GM21737 (cell line): ENCODE measurements around the gene MAP2K5.
"Not testable (repeated sequence)": the region's sequence is repeated elsewhere in the genome, so short reads cannot be mapped to it uniquely, and the experiment has no call there.

ENCODE experiments used
- ATAC-seq: cut with Tn5 transposase; IDR thresholded peaks from one replicate; pipeline ENCODE4 v1.9.1; 2021; ENCODE audit warnings: mild to moderate bottlenecking, moderate library complexity; ENCODE audit not compliant: unreplicated experiment

MAP2K5 gene

DNA sequence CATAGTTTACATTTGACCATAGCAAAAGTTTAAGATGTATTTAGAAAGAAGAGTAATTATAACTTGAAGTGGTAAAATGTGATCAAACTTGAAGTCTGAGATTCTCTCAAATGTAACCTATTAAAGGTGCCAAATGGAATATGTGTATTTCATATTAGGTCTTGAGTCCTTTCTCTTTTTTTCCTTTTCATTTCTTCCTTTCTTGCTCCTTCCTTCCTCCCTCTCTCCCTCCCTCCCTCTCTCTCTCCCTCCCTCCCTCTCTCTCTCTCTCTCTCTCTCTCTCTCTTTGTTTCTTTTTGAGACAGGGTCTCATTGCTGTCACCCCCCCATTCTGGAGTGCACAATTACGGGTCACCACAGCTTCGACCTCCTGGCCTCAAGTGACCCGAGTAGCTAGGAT, 47.7 kb downstream of the MAP2K5 start:
- ATAC-seq: no peak

DNA sequence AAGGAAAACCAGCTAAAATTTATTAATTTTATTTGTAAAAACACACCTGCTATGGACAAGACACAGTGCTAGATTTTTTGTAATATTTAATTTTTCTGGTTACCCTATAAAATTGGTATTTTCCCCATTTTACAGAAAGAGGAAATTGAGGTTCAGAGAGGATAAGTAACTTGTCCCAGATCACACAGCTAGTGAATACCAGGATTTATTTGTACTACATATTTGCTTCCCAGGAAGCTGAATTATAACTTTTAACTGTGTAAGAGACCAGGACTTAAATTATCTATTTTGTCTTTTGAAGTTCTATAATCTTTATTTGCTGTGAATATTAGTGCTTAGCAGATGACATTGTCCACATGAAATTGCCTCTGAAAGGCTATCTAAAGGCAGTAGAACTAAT, 49.7 kb downstream of the MAP2K5 start:
- no peak for ATAC-seq

DNA sequence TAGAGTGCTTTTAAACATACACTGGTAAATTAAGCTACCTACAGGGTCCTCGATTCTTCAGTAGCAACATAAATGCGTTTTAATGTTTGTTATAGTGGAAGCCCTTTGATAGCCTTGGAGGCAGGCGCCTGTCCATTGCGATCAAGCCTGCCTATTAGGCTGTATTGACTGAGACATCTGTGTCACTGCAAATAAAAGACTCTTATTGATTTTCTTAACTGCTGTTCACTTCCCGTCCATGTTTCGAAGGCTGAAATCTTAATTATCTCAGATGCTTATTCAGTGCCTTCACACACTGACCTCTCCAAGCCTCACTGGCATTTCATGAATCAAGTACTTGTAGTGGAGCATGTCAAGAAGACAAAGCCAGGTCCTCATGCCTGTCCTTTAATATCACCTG, 51.1 kb downstream of the MAP2K5 start:
- ATAC-seq: no peak

DNA sequence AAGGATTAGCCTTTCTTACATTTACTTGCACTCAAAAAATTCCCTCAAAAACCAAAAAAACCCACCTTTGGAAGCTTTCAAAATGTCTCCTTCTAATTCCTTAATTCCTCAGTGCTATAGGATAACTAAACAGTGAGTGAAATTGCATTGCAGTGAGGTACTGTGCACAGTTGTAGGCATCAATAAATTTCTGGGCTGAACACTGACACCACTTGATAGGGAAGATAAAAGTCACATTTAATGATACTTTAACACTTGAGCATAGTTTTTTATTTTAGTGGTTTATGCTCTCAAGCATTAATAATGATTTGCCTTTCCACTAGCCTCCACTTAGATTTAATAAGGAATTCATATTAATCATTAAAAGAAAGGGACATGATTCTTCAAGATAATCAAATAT, 52.3 kb downstream of the MAP2K5 start:
- no peak for ATAC-seq

DNA sequence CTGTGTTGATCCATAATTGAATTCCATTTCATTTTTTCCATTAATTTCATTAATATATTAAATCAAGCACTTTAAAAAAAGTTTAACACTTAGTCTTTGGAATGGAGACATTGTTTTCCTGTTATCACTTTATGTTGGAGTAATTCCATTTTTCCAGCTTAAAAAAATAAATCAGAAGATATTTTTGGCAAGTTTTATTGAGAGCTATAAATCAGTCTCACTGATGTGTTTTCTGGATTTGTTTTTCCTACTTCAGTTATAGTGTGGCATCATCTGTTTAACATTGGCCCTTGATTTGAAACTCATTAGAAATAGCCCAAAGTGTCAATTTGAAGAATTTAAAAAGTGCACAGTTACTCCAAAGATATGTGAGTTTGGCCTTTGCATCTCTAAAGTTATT, 53.1 kb downstream of the MAP2K5 start:
- ATAC-seq: no peak

DNA sequence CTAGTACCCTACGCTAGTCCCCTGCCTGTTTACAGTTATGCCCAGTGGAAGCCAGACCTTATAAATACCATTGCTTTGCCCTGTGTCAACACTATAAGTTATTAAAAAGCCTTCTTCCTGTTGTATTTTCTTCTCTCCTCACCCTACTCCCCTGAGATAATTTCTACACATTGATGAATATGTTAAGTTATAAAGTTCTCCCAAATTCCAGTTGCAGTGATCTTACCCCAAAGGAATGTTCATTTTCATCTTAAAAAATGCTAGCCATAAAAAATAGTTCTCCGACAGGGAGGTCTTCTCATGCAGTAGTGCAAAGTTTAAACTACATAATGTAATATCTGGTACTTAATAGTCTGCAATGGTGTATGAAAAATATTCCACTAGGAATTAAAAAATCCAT, 58.6 kb downstream of the MAP2K5 start:
- ATAC-seq: no peak

DNA sequence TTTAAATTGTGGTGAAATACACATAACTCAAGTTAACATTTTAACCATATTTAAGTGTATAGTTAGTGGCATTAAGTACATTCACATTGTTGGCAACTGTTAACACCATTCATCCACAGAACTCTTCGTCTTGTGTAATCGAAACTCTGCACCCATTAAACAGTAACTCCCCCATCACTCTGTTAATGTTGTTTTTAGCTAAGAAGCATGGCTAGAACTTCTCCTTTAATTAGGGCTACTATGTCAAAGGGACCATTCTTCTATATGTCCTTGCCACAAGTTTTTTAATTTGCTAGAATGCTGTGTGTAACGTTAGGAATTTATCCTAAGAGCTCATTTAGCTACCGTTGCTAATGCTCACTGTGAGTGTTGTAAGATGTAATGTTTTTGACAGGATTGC, 60.6 kb downstream of the MAP2K5 start:
- no peak for ATAC-seq

DNA sequence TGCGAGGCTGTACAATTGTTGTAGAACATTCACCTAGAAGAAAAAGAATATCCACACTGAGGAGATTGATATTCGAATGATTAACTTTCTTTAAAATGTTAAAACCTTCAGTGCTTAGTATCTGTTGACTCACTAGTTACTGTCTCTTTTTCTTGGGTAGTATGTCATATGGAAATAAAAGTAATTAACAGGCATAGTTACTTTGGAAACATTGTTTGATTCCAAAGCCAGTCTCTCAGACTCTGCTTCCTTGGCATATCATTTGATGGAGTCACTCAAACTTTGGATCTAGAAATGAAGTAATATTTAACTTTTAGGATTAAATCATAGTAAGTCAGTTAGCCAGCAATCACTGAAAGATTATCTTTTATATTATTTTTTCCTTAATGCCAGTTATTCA, 63.4 kb downstream of the MAP2K5 start:
- no peak for ATAC-seq

DNA sequence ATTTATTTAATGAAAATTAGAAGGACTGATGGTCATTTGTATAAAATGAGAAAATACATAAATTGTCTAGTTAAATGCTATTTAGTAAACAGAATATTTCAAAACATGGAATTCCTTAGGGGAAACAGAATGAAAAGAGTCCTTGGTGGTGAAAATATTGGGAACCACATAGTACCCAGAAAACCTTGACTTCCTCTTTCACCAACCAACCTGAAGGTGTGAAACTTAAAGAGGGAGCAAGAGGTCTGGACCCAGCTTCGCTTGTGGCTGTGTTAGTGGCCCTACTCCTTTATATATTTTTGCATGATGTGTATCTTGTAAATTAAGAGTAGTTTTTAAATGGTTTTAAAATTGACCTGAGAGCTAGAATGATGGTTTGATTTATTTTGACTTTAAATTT, 64.2 kb downstream of the MAP2K5 start:
- no peak for ATAC-seq

DNA sequence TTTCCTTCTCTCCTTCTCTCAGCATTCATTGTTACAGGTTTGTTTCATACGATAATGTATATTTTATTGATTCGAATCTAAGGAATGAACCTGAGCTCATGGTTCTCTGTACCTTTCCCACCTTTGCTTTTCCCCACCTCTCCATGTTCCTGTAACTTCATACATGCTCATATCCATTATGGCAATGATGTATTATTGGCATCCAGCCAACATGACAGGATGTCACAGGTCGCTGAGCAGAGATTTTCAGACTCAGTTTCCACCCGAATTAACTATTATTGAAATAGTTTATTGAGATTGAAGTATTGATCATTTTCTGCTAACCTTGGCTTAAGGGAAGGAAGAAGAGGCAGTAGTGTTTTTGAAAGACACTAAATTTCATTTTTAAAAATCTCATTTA, 64.8 kb downstream of the MAP2K5 start:
- ATAC-seq: no peak

DNA sequence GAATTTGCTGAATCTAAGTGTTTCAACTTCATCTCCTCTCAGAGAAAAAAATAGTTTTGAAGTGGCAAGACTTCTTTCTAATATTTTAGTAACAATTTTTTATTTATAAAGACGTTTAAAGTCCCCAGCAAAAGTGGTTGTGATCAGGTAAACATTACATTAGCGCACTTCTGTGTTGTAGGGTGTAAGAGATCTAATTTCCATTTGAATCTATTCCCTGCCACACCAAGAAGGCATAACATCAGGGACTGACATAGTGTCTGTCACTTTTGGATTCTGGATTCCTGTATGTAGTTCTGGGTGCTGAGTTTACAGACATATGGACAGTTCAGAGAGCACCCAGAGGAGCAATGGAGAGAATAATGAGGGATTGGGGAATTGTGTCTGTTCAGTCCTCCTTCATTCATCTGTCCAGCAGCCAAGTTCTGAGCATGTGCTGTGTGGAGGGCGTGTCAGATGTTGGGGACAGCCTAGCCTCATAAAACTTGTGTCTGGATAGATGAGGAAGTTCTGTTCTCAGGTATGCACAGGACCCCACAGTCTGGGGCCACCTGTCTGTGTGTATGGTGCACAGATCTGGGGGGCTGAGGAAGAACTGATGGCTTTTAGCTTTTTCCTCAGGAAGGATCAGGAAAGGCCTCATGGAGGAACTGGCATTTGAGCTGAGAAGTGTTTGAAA, 65.6 kb downstream of the MAP2K5 start:
- no peak for ATAC-seq

DNA sequence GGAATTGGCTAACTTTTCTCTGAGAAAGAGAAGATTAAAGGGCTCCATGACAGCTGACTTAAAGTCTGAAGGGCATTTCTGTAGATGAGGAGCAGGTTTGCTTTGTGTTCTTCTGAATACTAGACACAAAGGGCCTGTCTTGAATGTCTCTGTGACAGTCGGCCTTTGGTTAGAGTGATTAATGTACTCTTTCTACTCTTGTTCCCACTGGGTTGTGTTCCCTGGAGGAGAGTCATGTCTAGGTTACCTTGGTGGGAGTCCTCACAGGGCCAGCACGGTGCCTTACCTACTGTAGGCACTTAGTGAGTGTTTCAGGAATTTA, 66.1 kb downstream of the MAP2K5 start:
- no peak for ATAC-seq

DNA sequence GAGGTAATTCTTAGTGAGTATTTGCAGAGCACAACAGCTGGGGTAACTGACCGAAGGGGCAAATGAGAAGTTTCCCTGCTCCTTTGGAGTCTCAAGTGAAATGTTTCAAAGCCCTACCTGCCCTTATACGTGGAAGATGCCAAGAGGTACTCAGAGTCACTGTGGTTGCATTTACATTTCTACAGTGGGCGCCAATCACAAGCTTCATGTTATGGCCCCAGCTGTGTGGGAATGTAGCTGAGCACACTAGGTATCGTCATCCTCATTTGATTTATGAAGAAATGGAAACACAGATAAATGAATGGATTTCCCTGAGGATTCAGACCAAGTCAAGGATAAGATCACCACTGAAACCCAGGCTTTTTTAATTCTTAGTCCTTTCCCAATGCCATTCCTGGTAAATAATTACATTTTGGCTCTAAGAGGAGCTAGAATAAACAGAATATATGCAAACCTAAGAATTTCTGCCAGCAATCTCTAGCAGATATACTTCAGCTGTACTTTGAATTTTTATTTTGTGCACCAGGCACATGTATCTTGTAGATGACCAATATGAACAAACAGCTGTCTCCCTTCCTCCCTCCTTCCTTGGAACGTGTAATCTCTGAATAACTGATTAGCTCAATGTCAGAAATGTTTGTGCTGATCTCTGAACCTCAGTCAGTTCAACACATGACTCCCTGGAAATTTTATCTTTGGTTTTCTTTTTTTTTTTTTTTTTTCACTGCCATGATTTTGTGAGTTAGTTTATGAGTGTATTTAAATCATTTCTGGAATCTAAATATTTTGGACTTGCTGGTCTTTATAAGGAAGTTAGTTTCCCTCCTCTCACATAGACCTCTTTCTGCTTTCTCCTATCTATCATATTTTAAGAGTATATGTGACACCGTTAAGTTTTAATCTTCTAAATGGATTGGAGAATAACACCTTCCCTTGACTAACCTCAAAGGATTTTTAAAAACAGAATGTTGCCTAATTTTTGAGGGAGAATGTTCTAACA, 69.2 kb downstream of the MAP2K5 start:
- no peak for ATAC-seq

DNA sequence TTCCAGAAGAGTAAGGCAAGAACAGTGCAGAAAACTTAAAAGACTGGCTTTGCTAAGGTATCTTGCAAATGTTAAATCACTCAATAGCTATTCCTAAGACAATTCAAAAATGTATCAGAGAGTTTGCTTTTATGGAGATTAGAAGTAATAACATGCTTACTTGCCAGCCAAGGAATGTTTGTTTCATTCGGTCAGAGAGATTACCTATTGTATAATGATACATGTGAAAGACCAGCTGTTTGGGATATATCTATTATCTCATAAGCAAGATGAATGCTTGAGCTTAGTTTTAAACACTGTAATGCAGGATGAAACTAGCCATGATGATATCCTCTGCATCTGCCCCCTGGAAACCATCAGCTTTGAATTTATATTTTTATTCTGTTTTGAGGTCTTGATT, 70.7 kb downstream of the MAP2K5 start:
- ATAC-seq: no peak

DNA sequence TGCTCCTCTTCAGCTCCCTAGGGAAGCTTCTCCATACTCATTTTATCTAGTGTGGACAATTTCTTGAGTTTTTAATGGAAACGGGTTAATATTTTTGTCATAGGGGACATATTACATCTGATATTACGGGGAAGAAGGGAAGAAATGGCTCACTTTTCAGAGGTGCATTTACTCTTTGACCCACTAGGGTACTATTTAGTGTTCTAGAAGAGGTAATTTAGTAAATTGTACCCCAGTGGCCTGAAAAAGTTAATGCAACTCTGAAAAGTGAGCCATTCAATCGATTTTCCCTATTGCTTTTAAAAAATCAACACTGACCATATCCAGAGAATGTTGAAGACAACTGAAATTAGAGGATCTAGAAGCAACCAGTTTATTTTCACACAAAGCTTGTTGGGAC, 71.2 kb downstream of the MAP2K5 start:
- ATAC-seq: no peak

DNA sequence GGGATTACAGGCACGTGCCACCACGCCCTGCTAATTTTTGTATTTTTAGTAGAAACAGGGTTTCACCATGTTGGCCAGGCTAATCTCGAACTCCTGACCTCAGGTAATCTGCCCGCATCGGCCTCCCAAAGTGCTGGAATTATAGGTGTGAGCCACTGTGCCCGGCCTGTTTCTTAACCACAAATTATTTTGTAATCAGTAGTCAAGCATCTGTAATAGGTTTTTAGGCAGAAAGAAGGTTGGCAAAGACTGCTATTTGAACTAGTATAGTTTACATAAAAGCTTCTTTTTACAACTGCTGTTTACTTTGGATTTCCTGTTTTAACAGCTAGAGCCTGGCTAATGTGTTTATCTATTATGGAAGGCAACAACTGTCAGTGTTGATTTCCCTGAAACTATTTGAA, 72.6 kb downstream of the MAP2K5 start:
- not testable (repeated sequence) for ATAC-seq

DNA sequence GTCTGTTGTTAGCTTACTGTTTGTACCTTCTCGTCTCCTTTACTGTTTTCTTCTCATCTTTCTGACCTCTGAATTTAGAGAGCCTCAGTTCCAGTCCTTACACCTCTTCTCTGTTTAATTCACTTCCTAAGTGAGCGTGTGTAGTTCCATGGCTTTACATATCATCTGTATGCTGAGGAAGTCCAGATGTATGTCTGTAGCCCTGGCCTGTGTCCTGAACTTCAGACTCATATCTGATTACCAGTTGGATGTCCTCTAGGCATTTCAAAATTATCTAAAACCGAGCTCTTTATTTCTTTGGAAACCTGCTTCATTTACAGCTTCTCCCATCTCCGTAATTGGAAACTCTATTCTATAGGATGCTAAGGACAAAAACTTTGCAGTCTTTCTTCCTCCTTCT, 75.8 kb downstream of the MAP2K5 start:
- ATAC-seq: no peak

DNA sequence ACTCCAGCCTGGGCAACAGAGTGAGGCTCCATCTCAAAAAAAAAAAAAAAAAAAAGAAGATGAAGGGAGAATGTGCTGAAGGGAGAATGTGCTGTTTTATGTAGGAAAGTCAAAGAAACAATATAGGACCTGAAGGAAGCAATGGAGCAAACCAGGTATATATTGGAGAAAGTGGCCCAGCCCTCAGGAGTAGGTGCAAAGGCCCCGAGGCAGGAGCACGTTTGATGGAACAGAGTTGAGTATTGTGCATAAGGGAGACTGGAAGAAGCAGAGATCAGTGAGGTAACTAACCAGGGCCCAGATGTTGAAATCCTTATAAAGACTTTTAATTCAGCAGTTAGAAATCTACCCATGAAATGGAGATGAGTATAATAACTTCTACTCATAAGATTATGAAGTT, 79.6 kb downstream of the MAP2K5 start:
- no peak for ATAC-seq

DNA sequence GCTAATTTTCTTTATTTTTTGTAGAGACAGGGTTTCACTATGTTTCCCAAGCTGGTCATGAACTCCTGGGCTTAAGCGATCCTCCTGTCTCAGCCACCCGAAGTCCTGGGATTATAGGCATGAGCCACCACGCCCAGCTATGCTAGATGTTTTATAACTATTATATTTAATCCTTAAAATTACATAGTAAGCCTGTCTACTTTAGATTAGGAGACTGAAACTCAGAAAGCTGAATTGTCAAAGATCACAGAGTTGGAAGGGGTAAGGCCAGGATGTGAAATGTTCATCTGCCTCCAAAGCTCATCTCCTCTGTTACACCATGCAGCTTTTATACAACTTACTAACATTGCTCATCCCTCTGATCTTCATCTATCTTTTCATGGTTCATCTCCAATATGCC, 89.8 kb downstream of the MAP2K5 start:
- ATAC-seq: no peak

DNA sequence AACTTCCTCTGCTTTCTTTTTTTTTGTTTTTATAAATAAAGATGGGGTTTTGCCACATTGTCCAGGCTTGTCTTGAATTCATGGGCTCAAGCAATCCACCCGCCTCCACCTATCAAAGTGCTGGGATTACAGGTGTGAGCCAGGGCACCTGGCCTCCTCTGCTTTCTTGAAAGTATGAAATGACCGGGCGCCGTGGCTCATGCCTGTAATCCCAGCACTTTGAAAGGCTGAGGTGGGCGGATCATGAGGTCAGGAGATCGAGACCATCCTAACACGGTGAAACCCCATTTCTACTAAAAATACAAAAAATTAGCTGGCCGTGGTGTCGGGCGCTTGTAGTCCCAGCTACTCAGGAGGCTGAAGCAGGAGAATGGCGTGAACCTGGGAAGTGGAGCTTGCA, 93.4 kb downstream of the MAP2K5 start:
- not testable (repeated sequence) for ATAC-seq

DNA sequence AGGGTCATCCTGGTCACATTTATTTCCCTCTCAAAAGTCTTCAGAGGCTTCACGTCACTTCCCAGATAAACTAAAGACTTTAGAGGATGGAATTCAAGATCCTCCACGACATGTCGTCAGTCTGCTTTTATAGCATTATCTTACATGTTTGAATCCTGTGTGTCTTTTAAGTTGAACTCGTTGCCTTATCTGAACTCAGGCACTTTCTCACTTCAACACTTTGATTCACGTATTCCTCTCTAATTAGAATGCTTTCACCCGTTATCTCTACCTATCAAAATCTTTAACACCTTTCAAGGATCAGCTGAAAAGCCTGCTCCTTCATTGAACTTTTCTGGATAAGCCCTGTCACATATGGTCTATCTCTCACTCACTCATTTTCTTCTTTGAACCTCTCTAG, 97.1 kb downstream of the MAP2K5 start:
- no peak for ATAC-seq

DNA sequence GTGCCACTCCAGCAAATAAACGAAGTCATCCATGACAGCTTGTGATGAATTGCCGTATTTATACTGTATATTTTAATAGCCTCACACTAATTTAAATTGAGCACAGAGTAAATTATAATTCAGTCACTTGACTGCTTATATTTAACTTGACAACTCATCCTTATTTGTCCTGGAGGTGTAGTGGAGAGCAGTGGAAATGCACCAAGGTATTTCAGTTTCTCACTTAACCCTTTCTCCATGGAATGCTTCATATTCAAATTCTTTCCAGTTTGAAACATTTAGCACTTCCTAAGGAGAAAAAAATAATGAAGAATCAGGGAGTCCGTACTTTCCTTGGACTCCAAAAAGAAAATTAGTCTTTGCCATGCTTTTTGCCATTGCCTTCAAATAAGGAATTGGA, 99.0 kb downstream of the MAP2K5 start:
- no peak for ATAC-seq
